Measurements from ENCODE around the gene KRT27. TPM values are rescaled to one million over a fixed set of nuclear protein-coding genes. Genes with fewer than 3 reads are reported as not detected.
A peak's percentile ranks its signal among the peaks of the same experiment; 100 is the strongest.

The KRT27 gene
- not detected for total RNA-seq

DNA sequence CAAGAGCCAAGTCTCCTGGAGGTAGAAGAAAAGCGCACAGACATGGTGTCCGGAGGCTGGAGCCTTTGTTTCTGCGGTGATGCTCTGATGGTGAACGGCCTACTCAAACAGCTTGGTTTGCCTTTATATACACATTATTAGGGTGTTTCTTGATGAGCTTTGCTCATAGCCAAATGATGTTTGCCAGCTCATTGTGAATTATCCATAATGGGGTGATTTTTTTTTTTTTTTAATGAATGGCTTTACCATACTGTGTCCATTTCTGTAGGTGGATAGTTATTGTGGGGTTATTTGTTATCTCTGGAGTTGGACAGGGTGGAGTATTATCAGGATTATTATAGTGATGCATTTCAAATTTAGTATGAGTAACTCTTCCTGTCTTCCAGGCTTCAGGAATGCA, at the start of gene KRT27:
KRT27 (minus strand) TSS at position 101 of the 400 bp plus-strand sequence; CDS start at position 44, 57 bp downstream.
- DNase-seq (no peak), ATAC-seq (no peak)
- Mint-ChIP-seq H3K27me3 (peaks cover 47% of the 10 kb centered on the region), H3K36me3 (no peaks in the 10 kb centered on the region), H3K4me3 (no peak within 1 kb of the TSS), H3K4me1 (no peaks in the 10 kb centered on the region), H3K27ac (no peak within 1 kb of the TSS), H3K9me3 (ENCODE audit: low read depth) (no peaks in the 10 kb centered on the region)
- CTCF ChIA-PET, result no interaction called here

- H3K27me3 Mint-ChIP-seq, result no peaks in the 10 kb centered on the region
- DNase-seq, result no peak
Observed at GRCh38 chr17:40830085-40830776, 47.9 kb upstream of the KRT27 start.

GRCh38 chr17:40828454-40829044, 46.2 kb upstream of the KRT27 start:
- Mint-ChIP-seq H3K9me3 (ENCODE audit: low read depth) (no peaks in the 10 kb centered on the region), H3K27ac (no peak overlapping the region), H3K27me3 (no peaks in the 10 kb centered on the region), H3K4me1 (peaks cover 25% of the 10 kb centered on the region), H3K4me3 (no peak overlapping the region), H3K36me3 (peaks cover 3% of the 10 kb centered on the region)
- CTCF ChIA-PET, result no interaction called here
- ATAC-seq, result no peak
- DNase-seq, result no peak

More at GRCh38 chr17:40830085-40830776, 47.9 kb upstream of the KRT27 start:
- H3K36me3 Mint-ChIP-seq, result peaks cover 8% of the 10 kb centered on the region
- CTCF ChIA-PET, result interaction anchor here (1.2 kb wide), 1 partner anchor 12 kb away, joined by 3 read pairs; no protein-coding TSS in a partner anchor
- H3K9me3 Mint-ChIP-seq (ENCODE audit: low read depth), result no peaks in the 10 kb centered on the region
- peaks cover 18% of the 10 kb centered on the region for H3K4me1 Mint-ChIP-seq
- H3K27ac Mint-ChIP-seq, result no peak overlapping the region
- H3K4me3 Mint-ChIP-seq, result no peak overlapping the region
- ATAC-seq, result no peak

DNA sequence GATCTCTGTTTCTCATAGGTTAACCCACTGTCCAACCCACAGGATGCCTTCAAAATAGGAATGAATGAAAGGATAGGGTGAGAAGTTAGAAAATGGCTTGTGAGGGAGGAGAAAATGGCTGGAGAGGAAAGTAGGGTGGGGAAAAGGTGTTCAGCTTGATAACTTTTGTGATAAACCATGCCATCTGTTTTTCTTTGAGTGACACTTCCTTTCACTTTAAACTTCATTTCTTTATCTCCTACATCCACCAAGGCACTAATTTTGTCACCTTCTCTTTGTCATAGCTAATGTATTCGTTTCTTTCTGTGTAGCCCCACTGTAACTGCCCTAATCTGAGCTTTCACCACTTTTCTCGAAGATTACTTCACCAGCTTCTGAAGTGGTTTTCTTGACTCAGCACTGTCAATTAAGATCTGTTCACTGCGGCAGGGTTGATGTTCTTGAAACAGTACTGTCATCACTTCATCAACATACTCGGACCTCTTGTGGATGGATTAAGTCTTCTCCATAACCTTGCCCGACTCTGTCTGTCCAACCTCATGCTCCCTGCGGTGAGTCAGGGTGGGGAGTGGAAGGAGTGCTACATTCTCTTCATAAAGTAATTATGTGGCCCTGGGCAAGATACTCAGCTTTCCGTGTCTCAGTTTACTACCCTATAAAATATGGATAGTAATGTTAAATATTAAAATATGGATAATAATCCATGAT, 45.5 kb upstream of the KRT27 start:
- ATAC-seq (peak; percentile 47), DNase-seq (no peak)
- no peaks in the 10 kb centered on the region for H3K27me3 Mint-ChIP-seq
- H3K36me3 Mint-ChIP-seq, result peaks cover 2% of the 10 kb centered on the region
- H3K27ac Mint-ChIP-seq, result peak overlapping the region; percentile 43
- no peaks in the 10 kb centered on the region for H3K9me3 Mint-ChIP-seq (ENCODE audit: low read depth)
- H3K4me3 Mint-ChIP-seq, result peak overlapping the region; percentile 4
- H3K4me1 Mint-ChIP-seq, result peaks cover 20% of the 10 kb centered on the region
- CTCF ChIA-PET, result interaction anchor here (0.8 kb wide), 1 partner anchor 835 kb away, joined by 3 read pairs; no protein-coding TSS in a partner anchor

- CTCF ChIA-PET, result interaction anchor here (0.8 kb wide), 1 partner anchor 837 kb away, joined by 3 read pairs; no protein-coding TSS in a partner anchor
- DNase-seq (no peak), ATAC-seq (no peak)
- Mint-ChIP-seq H3K9me3 (ENCODE audit: low read depth) (no peaks in the 10 kb centered on the region), H3K4me3 (no peak overlapping the region), H3K36me3 (peaks cover 5% of the 10 kb centered on the region), H3K4me1 (peaks cover 17% of the 10 kb centered on the region), H3K27me3 (no peaks in the 10 kb centered on the region), H3K27ac (no peak overlapping the region)
Observed at GRCh38 chr17:40825599-40825998, 43.2 kb upstream of the KRT27 start.

GRCh38 chr17:40824015-40824832, 41.9 kb upstream of the KRT27 start:
- Mint-ChIP-seq H3K4me3 (no peak overlapping the region), H3K27me3 (no peaks in the 10 kb centered on the region), H3K36me3 (peaks cover 16% of the 10 kb centered on the region), H3K27ac (no peak overlapping the region), H3K9me3 (ENCODE audit: low read depth) (no peaks in the 10 kb centered on the region), H3K4me1 (peaks cover 30% of the 10 kb centered on the region)
- CTCF ChIA-PET, result no interaction called here
- no peak for ATAC-seq
- DNase-seq, result no peak

DNA sequence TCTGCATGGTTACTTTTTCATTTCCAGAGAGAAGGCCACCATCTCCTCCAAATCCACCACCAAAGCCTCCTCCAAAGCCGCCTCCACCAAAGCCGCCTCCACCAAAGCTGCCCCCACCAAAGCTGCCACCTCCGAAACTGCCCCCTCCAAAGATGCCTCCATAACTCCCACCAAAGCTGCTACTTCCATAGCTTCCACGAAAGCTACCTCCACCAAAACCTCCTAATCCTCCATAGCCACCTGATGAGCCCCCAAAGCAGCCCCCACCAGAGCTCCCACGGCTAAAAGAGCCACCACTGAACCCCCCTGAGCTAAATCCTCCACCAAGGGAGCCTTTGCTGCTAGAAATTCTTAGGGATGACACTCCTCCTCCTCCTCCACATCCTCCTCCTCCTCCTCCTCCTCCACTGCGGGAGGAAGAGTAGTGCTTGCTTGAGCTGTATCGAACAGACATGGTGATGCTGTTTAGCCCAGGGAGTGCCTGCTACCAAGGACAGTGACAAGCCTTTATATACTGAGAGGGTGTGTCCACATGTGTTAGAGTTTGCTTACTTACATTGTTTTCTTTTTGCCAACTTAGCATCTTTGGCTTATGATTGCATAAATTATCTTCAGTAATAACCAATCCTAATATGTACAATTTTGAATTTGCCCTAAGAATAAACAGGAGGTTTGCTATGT, 39.9 kb upstream of the KRT27 start, which contains the start of gene KRT10:
KRT10 (minus strand) TSS at position 483 of the 681 bp plus-strand sequence; CDS start at position 454, 29 bp downstream.
- Mint-ChIP-seq H3K4me3 (no peak within 1 kb of the TSS), H3K4me1 (peaks cover 27% of the 10 kb centered on the region), H3K9me3 (ENCODE audit: low read depth) (no peaks in the 10 kb centered on the region), H3K36me3 (peaks cover 24% of the 10 kb centered on the region), H3K27ac (no peak within 1 kb of the TSS), H3K27me3 (no peaks in the 10 kb centered on the region)
- DNase-seq (no peak), ATAC-seq (no peak)
- CTCF ChIA-PET, result interaction anchor here (1.5 kb wide), 1 partner anchor 840 kb away, joined by 3 read pairs; no protein-coding TSS in a partner anchor

GRCh38 chr17:40821536-40821935, 39.2 kb upstream of the KRT27 start:
- CTCF ChIA-PET, result interaction anchor here (1.5 kb wide), 1 partner anchor 841 kb away, joined by 3 read pairs; no protein-coding TSS in a partner anchor
- no peak for ATAC-seq
- H3K27me3 Mint-ChIP-seq, result no peaks in the 10 kb centered on the region
- H3K36me3 Mint-ChIP-seq, result peaks cover 30% of the 10 kb centered on the region
- H3K4me3 Mint-ChIP-seq, result no peak overlapping the region
- no peaks in the 10 kb centered on the region for H3K9me3 Mint-ChIP-seq (ENCODE audit: low read depth)
- no peak overlapping the region for H3K27ac Mint-ChIP-seq
- no peak for DNase-seq
- H3K4me1 Mint-ChIP-seq, result peaks cover 28% of the 10 kb centered on the region

DNA sequence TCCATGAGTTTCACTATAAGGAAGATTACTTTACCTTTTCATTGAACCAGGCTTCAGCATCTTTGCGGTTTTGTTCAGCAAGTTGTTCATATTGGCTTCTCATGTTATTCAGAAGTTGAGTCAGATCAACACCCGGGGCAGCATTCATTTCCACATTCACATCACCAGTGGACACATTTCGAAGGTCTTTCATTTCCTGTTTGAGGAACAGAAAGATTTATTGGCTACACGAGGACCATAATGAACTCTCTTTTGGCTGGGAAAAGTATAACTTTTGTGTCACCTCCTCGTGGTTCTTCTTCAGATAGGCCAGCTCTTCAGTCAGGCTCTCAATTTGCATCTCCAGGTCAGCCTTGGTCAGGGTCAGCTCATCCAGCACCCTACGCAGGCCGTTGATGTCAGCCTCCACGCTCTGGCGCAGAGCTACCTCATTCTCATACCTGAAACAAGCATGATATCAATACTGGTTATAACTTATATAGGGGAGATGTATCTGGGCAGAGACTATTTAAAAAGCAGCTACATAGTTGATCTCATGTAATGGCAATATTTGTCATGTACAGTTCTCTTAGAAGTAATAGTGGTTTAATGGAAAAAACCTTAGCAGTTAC, 38.0 kb upstream of the KRT27 start:
- ATAC-seq (no peak), DNase-seq (no peak)
- CTCF ChIA-PET, result interaction anchor here (0.7 to 1.6 kb wide), 2 partner anchors 18 to 842 kb away, joined by 3 to 7 read pairs; no protein-coding TSS in a partner anchor
- H3K27me3 Mint-ChIP-seq, result no peaks in the 10 kb centered on the region
- H3K4me1 Mint-ChIP-seq, result peaks cover 28% of the 10 kb centered on the region
- no peaks in the 10 kb centered on the region for H3K9me3 Mint-ChIP-seq (ENCODE audit: low read depth)
- peak overlapping the region; percentile 88 for H3K4me3 Mint-ChIP-seq
- peaks cover 31% of the 10 kb centered on the region for H3K36me3 Mint-ChIP-seq
- peak overlapping the region; percentile 82 for H3K27ac Mint-ChIP-seq

GRCh38 chr17:40819528-40820125, 37.3 kb upstream of the KRT27 start:
- Mint-ChIP-seq H3K4me3 (peak overlapping the region; percentile 88), H3K4me1 (peaks cover 28% of the 10 kb centered on the region), H3K27ac (peak overlapping the region; percentile 82), H3K9me3 (ENCODE audit: low read depth) (no peaks in the 10 kb centered on the region), H3K27me3 (peaks cover 2% of the 10 kb centered on the region), H3K36me3 (peaks cover 33% of the 10 kb centered on the region)
- CTCF ChIA-PET, result interaction anchor here (1.0 to 1.6 kb wide), 3 partner anchors 830 to 876 kb away, joined by 3 to 7 read pairs (median 3); no protein-coding TSS in a partner anchor
- ATAC-seq (no peak), DNase-seq (no peak)

- peak overlapping the region; percentile 87 for H3K27ac Mint-ChIP-seq
- H3K27me3 Mint-ChIP-seq, result peaks cover 9% of the 10 kb centered on the region
- H3K36me3 Mint-ChIP-seq, result peaks cover 34% of the 10 kb centered on the region
- CTCF ChIA-PET, result interaction anchor here (0.8 to 1.3 kb wide), 9 partner anchors 11 to 877 kb away, joined by 3 to 6 read pairs (median 3); no protein-coding TSS in a partner anchor
- DNase-seq (peak; percentile 88), ATAC-seq (peak; percentile 87)
- peak overlapping the region; percentile 88 for H3K4me3 Mint-ChIP-seq
- H3K4me1 Mint-ChIP-seq, result peaks cover 21% of the 10 kb centered on the region
- no peaks in the 10 kb centered on the region for H3K9me3 Mint-ChIP-seq (ENCODE audit: low read depth)
Observed at GRCh38 chr17:40818733-40819527, 36.6 kb upstream of the KRT27 start.
